GM18511 (cell line): ENCODE results near the gene ZCCHC14.
"Not testable (repeated sequence)": the region's sequence is repeated elsewhere in the genome, so short reads cannot be mapped to it uniquely, and the experiment has no call there.

Experiments
- ATAC-seq: cut with Tn5 transposase; IDR thresholded peaks from one replicate; pipeline ENCODE4 v1.9.1; 2021; ENCODE audit warnings: mild to moderate bottlenecking, moderate library complexity; ENCODE audit not compliant: unreplicated experiment

The ZCCHC14 gene

DNA sequence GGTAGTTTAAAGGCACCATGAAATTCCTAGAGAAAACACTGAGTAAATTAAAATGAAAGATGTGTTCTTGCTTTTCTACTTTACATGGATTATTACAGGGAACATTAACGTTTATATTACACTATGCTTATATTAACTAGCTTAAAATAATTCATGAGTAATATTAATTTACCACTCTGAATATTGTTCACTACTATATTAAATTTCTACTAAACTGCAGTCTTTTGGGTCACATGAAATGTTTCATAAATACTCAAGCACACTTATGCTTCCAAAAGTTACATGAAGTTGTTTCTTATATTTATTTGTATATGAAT lies 104.0 kb downstream of the ZCCHC14 start:
- ATAC-seq, result no peak

DNA sequence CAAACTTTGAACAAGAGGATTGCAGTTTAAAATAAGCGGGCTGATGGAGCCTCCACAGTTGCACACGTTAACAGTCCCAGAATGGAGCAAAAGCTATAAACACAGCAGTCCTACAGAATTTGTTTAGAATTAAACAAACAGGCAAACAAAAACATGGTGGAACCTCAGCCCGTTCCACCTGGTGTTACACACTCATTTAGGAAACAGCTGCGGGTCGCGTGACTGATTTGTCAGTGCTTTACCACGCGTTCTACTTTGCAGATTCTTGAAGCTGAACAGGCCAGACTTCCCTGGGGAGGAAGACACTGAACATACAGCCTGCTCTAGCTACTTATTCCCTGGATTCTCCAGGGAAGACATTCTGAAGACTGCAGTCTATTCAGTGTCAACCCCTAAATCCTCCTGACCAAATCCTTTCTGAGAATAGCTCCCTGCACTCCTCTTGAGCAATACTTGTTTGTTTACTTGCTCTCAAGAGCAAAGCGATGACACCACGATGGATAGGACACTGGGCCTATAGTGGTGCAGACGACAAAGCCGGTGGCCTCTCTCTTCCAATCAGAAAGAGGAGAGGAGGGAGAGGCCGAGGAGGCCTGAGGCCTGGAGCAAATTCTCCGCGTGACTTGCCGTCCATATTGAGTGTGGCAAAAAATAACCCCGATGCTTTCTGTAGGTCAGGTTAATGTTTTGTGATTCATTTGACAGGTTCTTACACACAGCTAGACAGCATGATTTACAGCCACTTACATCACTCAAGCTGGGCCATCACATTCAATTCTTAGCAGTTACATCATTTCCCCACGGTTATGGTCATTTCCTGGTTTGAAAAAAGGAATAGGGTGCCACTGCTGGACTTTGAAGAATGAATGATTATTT lies 104.6 kb downstream of the ZCCHC14 start:
- peak; percentile 56 for ATAC-seq

DNA sequence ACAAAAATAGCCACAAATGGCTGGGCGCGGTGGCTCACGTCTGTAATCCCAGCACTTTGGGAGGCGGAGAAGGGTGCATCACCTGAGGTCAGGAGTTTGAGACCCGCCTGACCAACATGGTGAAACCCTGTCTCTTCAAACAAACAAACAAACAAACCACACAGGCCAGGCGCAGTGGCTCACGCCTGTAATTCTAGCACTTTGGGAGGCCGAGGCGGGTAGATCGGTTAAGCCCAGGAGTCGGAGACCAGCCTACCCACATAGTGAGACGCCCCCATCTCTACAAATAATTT lies 108.0 kb downstream of the ZCCHC14 start:
- ATAC-seq, result not testable (repeated sequence)

DNA sequence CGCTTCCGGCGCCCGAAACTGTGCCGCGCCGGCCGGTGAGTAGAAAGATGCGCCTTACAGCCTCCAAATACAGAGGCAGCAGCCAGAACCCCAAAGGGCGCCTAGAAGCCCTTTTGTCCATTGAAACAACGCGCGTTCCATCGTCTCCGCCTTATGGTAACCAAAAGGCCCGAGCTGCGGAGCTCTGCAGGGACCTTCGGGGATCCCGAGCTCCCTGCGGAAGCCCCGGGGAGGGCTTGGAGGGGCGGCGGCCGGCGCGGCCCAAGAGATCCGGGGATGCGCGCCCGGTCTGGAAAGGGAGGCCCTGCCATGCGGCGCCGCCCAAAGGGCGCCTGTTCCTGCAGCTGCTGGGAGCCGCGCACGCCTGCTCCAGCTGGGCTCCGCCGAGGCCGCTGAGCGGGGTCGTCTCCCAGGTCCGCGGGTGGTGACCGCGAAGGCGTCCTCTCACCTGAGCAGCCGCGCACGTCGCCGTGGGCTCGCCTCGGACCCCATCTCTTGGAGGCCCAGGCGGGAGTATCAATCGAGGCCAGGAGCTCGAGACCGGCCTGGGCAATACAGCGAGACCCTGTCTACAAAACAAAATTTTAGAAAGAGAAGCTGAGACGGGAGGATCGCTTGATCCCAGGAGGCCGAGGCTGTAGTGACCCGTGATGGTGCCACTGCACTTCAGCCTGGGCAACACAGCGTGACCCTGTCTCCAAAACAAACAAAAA lies 108.5 kb downstream of the ZCCHC14 start:
- peak; percentile 7 for ATAC-seq

DNA sequence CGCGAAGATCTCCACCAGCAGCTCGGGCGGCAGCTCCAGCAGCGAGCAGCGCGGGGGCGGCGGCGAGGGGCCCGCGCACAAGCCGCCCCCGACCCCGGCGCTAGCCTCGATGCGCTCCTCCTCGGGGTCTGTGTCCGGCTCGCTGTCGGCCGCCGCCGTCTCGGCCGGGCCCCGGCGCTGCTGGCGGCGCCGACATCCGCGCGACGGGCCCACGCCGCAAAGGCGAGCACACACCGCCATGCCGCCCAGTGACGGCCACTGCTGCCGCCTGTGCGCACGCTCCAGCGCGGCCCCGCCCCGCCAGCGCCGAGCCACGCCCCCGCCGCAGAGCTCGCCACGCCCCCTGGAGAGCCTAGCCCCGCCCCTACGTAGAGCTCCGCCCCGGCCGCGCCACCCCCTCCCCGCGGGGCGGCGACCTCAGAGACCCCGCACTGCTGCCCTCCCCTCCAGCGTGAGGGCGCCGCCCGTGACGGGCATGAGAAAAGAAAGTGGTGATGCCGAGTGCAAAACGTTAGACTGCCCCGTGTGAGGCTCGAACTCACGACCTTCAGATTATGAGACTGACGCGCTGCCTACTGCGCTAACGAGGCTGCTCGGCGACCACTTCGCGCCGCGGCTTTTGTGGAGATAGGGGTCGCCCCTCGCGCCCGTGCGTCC lies 109.2 kb downstream of the ZCCHC14 start, which contains the start of gene FBXO31:
FBXO31 (minus strand) TSS at position 272 of the 657 bp plus-strand sequence; CDS start at position 240, 32 bp downstream.
- peak; percentile 50 for ATAC-seq

DNA sequence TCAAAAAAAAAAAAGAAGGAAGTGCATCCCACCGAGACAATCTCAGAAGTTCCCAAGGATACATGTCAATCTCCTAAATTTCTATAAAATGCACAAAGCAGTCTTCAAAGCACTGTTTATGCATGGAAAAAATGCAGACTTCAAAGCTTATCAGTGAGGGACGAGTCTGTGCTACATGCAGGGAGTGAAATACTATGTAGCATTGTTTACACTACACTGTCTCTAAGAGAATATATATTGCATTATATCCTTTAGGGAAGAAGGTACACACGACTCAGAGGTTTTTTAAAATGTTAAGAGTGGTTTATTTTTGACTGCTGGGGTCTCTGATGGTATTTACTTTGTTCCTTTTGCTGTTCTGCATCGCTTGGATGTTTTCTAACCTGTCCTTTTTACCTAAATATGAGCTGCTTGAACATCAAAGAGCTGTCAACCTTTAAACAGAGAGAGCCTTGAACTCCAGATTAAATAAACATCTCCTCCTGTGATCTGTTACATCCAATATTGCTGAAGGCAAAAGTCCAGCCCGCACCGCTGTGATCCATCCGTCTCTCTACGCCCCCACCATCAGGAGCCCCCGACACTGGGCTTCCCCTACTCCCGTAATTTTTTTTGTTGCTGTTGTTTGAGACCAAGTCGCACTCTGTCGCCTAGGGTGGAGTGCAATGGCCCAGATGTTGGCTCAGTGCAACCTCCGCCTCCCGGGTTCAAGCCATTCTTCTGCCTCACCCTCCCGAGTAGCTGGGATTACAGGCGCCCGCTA lies 110.6 kb downstream of the ZCCHC14 start:
- no peak for ATAC-seq

DNA sequence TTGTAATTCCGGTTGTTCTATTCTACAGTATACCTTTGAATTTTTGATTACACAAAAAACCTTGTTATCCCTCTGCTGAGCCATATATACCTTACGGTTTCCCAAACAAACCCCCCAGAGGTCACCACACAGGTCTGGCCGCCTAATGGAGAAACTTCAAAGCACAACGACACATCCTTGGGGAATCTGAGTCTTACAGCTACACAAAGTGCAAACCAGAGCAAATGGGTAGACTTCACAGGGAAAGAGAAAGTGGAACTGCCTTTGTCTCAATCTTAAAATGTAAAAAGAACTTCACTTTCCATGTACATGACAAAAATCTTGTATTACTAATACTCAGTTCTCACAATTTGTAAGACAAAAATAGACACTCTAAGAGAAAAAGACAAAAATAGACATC lies 111.9 kb downstream of the ZCCHC14 start:
- ATAC-seq, result no peak

DNA sequence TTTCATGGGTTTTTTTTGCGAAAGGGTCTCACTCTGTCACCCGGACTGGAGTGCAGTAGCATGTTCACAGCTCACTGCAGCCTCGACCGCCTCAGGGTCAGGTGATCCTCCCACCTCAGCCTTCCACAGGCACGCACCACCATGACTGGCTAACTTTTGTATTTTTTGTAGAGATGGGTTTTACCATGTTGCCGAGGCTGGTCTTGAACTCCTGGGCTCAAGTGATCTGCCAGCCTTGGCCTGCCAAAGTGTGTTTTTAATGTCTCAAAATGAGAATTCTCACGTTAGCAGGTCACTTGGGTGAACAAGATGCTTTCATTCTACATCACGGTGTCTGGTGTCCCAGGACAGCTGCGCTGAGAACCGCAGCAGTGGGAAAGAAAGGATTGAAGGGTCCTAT lies 112.4 kb downstream of the ZCCHC14 start:
- ATAC-seq, result no peak

DNA sequence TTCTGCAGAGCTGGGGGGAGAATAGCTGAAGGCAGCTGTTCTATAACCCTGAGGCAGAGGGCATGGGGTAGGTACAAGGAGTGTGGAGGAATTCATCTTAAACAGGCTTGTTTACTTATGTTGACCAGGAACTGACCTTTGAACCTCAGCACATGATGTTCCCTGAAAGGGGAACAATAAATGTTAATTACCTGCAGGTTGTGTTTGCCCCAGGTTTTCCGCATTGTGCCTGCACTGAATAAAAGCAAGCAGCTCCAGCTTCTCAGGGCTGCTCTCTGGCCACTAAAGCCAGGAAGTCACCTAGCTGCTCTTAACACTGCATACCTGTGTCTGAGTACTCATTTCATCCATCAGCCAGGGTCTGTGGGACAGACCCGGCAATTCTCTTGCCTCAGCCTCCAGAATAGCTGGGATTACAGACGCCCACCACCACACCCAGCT lies 113.5 kb downstream of the ZCCHC14 start:
- not testable (repeated sequence) for ATAC-seq

DNA sequence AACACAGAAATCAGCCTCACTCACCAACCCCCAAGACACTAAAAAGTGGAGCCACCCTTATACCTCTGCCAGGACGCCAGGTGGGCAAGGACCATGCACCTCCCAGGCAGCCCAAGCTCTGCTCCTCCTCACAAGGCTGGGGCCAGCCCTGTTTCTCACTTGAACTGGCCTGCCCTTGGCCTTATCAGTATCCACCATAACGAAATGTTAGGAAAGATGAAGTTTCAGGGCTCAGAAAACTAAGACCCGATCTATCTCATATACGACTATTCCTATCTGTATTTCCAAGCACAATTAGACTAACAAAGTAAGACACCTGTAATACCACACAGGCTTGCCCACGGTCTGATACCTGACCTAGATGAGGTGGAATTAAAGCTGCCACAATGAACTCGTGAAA lies 116.2 kb downstream of the ZCCHC14 start:
- no peak for ATAC-seq

DNA sequence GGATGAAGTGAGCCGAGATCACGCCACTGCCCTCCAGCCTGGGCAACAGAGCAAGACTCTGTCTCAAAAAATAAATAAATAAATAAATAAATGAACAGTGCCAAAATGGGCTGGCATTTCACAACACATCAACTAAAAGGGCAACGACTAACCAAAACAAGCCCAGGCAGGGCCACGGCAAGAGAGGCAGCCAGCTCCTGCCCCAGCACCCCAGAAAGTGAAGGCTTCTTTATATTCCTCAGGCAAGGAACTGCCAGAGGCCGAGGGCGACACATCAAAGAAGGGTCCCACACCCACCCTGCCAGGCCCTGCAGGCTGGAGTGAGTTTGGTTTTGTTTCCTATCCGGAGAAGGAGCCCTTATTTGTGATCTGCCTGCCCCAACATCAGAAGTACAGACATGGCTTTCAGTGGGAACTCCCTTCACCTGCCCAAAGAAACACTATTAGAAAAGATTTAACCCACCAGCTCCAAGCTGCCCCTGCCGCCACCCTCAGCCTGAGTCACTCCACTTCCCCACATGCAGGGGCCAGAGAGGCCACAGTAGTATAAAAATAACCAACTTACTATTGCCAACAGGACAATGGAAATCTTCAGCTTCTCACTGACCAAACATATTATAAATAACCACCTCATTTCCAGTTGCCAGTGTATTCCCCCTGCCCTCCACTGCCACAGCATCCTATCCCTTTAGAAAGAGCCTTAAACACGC lies 117.2 kb downstream of the ZCCHC14 start:
- no peak for ATAC-seq

DNA sequence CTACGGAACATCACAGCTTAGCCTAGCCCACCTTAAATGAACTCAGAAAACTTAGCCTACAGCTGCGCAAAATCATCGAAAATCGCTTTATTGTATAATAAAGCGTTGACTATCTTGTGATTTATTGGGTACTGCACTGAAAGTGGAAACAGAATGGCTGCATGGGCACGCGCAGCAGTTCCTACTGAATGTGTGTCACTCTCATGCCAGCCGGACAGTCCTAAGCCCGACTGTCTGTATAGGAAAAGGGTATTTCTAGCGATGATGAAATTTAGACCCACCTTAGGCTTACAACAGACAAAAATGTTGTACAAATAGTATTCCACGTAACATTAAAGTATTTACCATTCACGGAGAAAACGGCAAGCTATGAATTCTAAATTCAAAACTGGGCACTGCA lies 118.5 kb downstream of the ZCCHC14 start:
- ATAC-seq, result no peak

DNA sequence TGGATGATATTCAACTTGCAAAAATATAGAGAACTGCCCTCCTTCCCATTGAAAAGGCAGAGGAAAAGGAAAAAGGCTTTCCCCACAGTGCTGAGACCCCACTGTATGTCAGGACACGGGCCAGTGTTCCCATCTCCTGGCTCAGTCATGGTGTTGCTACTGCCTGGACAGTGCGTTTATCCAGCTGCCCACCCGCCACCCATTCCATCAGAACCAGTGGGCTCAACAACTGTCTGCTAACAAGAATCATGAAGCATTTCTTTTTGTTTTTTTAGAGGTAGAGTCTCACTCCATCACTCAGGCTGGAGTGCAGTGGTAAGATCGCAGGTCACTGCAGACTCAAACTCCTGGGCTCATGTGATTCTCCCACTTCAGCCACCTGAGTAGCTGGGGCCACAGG lies 120.5 kb downstream of the ZCCHC14 start:
- ATAC-seq, result no peak

DNA sequence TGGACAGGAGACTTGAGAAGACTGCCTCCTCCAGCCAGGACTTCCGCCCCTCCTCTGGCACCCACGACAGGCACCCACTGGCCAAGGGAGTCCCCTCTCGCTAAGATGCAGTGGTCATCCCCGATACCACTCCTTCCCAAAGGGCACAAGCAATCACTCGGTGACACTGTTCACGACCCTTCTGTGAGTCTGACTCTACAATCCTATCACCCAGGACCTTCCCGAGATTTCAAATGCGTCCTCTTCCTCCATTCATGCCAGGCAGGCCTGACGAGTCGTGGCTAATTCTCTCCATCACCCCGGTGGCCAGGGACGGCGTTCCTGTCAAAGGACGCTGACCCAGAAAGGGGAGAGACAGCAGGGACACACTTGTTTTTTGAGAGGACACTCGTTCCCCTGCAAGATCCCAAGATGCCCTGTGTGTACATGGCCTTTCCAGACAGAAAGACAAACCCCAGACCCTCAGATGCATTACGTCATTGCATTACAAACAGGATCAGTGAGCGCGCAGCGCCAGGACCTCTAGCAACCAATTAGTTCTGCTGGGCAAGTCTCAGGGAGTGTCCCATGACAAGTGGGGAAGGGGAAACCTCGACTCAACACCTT lies 121.5 kb downstream of the ZCCHC14 start:
- no peak for ATAC-seq

DNA sequence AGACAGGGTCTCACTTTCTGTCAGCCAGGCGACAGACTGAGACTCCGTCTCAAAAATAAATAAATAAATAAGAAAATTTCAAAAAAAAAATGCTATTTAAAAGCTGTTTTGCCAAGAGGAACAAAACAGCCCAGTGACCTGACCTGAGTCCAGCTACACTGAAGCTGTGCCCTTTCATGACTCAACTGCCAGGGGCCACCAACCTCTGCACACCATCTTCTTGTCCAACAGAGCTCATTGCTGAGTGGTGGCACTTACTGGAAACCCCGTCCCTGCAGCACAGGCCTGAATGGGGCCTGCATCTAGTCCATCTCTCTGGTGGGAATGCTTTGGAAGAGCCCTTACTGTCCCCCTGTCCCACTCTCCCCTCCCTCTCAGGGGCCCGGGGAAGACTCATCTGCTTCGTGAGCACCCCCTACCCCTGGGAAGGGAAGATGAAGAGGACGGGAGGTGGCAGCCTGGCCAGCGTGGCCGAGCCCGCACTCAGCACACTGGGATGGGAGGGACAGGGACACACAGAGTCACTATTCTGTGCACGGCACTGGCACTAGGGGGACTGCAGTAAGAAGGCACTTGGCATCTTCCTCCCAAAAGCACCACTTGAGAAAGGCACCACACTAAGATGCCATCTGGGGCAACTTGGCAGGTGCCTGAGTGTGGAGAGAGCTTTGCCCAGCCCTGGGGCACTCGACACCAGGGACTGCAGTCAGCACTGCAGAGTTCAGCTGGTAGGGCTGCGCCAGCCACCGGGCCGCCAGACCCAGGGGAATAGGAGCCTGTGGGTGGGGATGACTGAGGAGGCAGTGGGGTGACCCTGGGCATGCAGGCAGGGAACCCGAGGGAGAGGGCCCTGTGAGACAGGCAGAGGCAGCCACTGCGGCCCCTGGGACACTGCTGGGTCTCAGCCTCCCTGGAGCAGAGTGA lies 122.8 kb downstream of the ZCCHC14 start:
- ATAC-seq, result no peak

DNA sequence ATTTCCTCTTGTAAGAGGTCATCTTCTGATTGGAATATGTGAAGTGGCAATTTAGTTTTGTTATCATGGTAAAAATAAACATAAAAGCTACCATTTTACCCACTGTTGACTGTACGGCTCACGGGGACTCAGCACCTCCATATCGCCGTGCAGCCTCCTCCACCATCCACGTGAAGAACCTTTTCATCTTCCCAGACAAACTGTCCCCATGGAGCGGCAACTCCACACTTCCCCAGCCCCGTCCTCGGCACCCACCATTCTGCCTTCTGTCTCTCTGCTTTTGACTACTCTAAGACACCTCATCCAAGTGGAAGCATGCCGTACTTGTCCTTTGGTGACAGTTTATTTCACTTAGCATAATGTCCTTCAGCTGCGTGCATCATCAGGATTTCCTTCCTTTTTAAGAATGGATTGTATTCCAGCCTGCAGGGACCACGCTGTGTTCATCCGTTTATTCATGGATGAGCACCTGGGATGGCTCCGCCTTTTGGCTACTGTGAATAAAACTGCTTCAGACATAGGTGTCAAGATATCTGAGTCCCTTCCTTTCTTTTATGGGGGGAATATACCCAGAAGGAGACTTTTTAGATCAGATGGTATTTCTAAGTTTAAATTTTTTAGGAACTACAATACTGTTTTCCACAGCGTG lies 123.6 kb downstream of the ZCCHC14 start:
- no peak for ATAC-seq

DNA sequence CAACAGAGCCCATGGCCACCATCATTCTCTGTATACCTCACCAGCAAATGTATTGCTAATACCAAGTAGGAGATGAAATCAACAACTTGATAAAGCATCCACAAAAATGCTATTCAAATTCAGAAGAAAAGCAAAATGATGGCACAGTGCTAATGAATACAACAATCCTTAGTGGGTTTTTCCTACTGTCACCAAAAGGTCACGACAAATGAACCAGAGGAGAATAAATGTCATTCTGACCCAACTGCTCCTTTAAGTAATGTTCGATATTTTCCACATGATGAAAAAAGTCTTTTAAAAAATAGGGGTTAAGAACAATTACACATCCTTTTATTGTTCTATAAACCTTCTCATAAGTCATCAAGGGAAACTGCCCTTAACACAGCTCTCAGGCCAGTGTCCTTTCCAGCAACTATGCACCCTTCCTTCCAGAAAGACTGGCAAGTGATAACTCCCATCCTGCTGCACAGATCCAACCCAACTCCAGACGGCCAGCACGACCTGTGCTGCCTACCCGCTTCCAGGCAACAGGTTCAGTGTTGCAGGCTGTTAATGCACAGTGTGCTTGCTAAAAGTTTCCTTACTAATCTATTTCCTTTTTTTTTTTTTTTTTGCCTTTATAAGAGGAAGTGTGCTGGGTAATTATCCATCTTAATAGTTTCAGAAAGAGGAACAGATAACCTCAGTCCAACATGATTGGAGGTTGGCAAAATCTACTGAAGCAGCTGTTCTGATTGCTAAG lies 124.6 kb downstream of the ZCCHC14 start:
- ATAC-seq, result no peak

DNA sequence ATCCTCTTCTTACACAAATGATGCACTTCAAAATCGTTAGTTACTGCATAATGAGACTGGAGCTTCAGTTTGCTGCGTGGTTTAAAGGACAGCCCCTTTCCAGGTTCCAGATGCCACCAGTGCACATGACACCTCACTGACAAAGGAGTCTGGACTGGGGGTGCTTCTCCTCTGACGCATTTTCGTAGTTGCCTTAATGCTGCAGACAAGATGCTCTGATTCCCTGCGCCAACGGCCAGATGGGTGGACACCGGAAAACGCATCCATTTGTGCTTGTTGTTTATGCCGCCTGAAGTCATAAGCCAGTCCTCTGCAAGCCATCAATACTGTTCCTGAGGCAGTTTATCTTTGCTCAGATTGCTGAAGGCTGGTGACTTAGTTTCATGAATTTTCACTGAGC lies 125.3 kb downstream of the ZCCHC14 start:
- ATAC-seq, result no peak
